GM12873 (cell line): ENCODE results near the gene TRA2B.

Experiments used
- CTCF ChIP-seq: IDR thresholded peaks from 2 replicates; pipeline ENCODE4 v1.5.1; 2012; ENCODE audit warnings: low read depth, mild to moderate bottlenecking, moderate library complexity, low read length, control low read depth; ENCODE audit not compliant: insufficient read depth; ENCODE audit errors: missing control alignments

Gene TRA2B

GRCh38 chr3:185965496-185965895 is 27.7 kb upstream of the TRA2B start:
- no peak for TF ChIP-seq CTCF

GRCh38 chr3:185961675-185962232 is 23.9 kb upstream of the TRA2B start:
- no peak for TF ChIP-seq CTCF

GRCh38 chr3:185960522-185961288 is 22.9 kb upstream of the TRA2B start:
- no peak for TF ChIP-seq CTCF

GRCh38 chr3:185959609-185960521 is 22.1 kb upstream of the TRA2B start:
- no peak for TF ChIP-seq CTCF

- no peak for TF ChIP-seq CTCF
Observed at GRCh38 chr3:185958626-185959025, 20.8 kb upstream of the TRA2B start.

GRCh38 chr3:185956244-185956643 is 18.4 kb upstream of the TRA2B start:
- no peak for TF ChIP-seq CTCF

- no peak for TF ChIP-seq CTCF
Observed at GRCh38 chr3:185954366-185954723, 16.5 kb upstream of the TRA2B start.
